Skin of body (tissue), 2 donors: ENCODE data around the gene PTCH2. TPM values are rescaled to one million over a fixed set of nuclear protein-coding genes. Genes with fewer than 3 reads are reported as not detected.
A peak's percentile ranks its signal among the peaks of the same experiment; 100 is the strongest.
"Not testable (repeated sequence)": the region's sequence is repeated elsewhere in the genome, so short reads cannot be mapped to it uniquely, and the experiment has no call there.

Source experiments
- DNase-seq: peaks from one replicate; lab custom pipeline; 2025; lab: John Stamatoyannopoulos, UW
- total RNA-seq: library from RNA; depleted of rRNA; stranded (reverse); fragments of >200 nt; gene quantifications from one replicate; pipeline ENCODE4 v1.2.3, GENCODE V29; 2014

PTCH2 gene
- total RNA-seq, 1 donor from 2014 or later, result 7.2 TPM

GRCh38 chr1:44846985-44847384, 3.9 kb upstream of the PTCH2 start:
- DNase-seq, result no peak

DNA sequence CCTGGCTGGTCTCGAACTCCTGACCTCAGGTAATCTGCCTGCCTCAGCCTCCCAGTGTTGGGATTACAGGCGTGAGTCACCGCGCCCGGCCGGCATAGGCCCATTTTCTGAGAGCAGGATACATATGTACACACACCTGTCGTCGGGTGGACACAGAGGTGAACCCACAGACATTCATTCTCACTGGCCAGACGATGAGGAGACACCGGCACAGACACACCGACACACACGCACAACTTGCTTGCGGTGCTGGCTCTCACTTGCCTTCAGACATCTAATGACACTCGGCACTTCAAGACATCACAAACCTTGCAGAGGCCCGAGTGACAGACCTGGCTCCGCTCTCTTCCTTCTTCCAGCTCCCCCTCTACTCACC, 579 bp downstream of the PTCH2 start:
- DNase-seq, result no peak

GRCh38 chr1:44839576-44839975, 3.5 kb downstream of the PTCH2 start:
- DNase-seq, result peak; percentile 68

- DNase-seq, result not testable (repeated sequence)
Observed at GRCh38 chr1:44838294-44838693, 4.8 kb downstream of the PTCH2 start.

DNA sequence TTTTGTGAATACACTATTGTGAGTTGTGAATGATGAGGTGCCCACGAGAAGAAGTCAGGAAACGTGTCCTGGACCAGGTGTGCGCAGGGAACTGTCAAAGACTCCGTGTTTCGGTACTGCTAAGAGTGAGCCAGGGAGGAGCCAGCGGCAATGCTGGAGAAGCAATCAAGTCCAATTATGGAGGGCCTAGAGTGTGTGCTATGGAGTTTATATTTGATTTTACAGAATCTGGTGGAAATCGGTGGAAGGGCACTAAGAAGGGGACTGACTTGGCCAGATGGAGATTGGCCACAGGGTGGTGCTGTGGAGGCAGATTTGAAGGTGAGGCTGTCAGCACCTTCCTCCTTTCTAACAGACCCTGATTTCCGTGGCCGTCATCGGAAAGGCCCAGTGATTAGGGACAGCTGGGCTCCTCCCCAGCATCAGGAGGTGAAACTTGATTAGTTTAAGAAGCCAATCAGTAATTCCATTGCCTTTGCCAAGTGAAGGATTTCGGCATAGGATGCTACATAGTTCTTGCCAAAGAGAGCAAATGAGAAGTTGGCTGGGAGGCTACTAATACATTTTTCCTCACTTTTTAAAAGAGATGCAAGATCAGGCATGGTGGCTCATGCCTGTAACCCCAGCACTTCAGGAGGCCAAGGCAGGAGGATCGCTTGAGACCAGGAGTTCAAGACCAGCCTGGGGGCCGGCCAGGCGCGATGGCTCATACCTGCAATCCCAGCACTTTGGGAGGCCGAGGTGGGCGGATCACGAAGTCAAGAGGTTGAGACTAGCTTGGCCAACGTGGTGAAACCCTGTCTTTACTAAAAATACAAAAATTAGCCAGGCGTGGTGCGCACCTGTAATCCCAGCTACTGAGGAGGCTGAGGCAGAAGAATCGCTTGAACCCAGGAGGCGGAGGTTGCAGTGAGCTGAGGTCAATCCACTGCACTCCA, 7.0 kb downstream of the PTCH2 start:
- peak; percentile 73 for DNase-seq

DNA sequence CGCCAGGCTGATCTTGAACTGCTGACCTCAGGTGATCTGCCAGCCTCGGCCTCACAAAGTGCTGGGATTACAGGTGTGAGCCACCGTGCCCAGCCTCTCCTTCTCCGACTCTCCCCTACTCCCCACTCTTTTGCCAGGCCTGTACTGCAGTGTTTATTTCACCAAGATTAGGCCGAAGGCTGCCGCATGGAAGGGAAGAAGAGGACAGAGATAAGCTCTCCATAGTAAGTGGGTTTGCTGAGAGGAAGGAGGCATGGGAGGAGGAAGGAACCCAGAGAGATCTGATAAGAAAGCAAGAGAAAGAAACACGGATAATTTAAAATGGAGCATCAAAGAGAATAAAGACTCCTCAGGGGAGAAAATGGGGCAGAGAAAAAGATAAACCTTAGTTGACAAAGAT, 8.7 kb downstream of the PTCH2 start:
- DNase-seq, result no peak

GRCh38 chr1:44832056-44832705, 10.9 kb downstream of the PTCH2 start:
- no peak for DNase-seq

GRCh38 chr1:44831516-44831915, 11.5 kb downstream of the PTCH2 start:
- no peak for DNase-seq

DNA sequence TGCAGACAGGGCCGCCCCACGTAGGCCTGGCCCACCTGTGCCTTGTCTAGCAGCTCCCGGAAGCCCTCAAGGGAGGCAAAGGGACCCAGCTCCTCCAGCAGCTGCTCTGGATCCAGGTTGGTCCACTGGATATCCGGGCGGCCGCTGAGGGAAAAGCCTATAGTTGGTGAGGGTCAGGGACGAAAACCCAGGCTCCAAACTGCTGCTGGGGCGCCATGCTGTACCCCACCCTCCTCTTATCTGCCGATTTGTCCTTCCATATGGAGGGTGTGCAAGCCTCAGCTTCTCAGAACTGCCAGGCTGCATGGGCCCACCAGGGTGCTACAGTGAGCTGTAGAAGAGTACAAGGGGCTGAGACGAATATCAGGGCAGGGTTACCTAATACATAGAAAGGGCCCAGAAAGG, 12.2 kb downstream of the PTCH2 start:
- no peak for DNase-seq

DNA sequence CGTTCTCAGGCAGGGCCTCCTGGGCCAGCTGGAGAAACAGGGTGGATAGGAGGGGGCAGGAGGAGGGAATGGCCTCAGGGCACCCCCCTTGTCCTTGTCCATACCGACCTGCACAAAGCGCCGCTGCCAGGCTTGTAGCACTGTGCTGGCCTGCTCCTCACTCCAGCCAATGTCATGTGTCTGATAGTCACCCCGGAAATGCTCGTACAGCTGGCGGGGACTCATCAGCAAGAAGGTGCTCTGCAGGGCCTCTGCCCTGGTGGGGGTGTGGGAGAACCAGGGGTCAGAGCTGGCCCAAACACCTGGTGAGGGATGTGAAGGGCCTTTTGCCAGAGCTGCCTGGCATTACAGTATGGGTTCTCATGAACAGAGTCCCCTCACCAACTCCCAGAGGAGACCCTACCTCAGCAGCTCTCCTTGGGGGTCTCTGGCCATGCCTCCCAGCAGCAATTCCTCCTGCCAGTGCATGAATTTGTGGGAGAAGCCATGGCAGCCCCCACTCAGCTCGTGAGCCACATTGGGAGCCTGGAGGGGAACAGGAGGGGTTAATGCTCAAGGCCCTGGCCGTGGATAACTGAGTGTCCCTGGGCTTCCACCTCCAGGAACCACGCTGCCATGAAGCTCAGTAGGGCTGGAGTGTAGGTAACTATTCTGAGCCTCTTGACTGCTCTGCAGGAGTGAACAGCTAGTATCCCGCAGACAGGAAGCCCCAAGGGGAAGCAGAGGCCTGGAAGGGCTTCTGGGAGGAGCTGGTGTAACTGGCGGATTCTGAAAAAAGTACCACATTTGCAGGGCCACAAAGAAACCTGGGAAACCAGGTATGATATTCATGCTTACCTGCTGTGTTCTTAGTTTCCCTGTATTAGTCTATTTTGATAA, 13.3 kb downstream of the PTCH2 start:
- DNase-seq, result no peak

DNA sequence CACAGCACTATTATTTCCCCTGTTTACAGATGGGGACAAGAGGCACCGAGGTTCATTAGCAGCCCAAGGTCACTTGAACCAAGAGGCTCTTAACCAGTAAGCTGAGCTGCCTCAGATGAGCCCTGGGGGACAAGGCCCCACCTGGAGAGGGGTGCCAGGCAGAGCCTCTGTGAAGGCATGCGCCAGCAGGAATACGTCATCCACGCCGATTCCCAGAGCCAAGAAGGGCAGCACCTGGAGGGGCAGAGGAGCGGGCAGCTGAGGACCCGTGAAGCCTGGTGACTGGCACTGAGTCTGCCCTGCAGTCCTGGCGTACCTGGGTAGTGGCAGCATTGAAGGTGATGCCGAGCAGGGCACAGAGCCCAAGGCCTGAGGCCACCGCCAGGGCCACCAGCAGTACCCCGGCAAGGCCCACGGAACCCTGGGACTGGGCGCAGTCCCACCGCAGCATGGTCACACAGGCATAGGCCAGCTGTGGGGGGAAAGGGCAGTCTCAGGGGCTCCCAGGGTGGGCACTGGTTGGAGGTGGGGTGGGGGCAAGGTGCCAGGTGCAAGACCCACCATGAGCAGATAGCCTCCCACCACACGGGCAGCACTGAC, 14.1 kb downstream of the PTCH2 start:
- no peak for DNase-seq

GRCh38 chr1:44828003-44828651, 14.9 kb downstream of the PTCH2 start:
- no peak for DNase-seq

DNA sequence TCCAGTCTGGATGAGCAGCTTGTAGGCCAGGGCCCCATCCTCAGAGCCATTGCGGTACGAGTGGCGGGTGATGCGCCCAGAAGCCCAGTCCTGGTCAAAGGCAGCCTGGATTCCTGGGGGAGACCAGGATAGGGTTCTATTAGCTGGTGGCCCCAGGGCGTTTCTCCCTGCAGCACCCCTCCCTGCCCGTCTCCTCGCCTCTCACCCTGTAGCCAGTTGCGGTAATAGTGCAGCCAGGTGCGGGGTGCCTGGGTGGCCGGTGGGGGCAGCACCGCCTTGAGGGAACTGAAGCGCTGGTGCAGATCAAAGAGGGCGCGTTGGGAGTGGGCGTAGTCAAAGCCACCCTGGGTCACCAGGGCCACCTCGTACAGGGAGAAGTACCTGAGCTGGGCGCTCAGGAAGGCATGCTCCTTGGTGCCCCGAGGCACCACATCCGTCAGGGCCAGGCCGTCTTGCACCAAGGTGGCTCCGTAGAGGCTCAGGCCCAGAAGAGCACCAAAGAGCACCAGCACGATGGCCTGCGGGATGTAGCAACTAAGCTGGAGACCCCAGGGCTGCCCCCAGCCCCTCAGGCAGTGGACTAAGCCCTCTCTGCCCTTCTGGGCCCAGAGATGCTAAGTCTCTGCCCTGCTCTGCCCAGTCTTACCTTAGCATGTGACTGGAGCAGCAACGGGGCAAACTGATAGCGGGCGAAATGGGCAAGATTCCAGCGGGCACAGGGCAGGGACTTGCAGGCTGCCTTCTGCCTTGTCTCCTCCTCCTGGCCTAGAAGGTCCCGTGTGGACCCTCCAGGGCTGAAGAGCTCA, 15.7 kb downstream of the PTCH2 start:
- no peak for DNase-seq

GRCh38 chr1:44826375-44827196, 16.5 kb downstream of the PTCH2 start:
- DNase-seq, result no peak

DNA sequence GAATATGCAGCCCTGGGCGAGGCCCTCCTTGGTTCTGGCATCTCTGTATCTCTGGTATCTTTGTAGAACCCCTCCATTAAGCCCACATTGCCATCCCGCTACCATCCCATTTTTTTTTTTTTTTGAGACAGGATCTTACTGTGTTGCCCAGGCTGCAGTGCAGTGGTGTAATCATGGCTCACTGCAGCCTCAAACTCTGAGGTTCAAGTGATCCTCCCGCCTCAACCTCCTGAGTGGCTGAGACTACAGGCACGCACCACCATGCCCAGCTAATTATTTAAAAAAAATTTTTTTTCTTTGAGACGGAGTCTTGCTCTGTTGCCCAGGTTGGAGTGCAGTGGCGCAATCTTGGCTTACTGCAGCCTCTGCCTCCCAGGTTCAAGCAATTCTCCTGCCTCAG, 18.7 kb downstream of the PTCH2 start:
- DNase-seq, result not testable (repeated sequence)

DNA sequence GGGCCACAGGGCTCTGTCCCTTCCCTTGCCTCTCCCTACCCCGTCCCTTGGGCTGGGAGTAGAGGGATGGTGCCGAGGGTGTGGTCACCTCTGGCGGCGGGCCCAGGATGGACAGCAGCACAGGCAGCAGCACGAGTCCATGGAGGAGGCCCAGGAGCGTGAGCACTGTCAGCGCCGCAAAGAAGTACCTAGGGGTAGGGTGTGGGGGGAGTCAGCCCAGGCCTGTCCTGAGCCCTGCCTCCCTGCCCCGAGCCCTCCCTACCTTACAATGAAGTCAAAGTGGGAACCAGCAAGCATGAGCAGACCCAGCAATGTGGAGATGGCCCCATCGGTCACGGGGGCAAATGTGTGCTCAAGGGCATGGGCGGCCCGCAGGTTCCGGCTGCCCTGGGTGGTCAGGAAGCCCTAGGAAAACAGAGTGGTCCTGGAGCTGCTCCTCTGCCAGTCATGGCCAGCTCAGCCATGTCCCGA, 20.0 kb downstream of the PTCH2 start:
- no peak for DNase-seq

DNA sequence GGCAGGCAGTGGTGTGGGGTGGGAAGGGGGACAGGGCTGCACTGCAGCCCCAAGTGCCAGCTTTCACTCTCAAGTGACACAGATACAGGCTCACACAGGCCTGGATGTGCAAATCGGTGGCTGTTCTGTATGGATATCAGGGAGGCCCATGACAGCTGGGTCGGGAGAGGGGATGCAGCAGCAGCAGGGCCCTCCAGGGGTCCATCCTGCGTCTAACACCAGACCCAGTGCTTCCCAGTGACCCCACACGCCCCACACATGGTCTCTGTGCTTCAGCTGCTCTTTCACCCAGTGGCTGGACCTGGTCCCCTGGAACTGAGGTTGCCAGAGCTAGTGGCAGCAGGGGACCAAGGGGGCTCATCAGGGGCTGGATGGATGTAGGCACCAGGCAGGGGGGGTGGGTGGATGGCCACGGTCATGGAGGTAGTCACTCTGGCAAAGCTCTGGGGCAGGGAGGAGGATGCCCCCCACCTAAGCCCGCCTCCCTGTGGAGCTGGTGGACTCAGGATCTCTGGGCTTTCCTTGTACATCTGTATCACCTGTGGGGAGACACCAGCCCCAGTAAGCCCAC, 20.8 kb downstream of the PTCH2 start:
- no peak for DNase-seq

- DNase-seq, result no peak
Observed at GRCh38 chr1:44821240-44821715, 21.8 kb downstream of the PTCH2 start.
